HG03439 (cell line): ENCODE data around the gene ZMAT2.
"Not testable (repeated sequence)": the region's sequence is repeated elsewhere in the genome, so short reads cannot be mapped to it uniquely, and the experiment has no call there.

ENCODE experiments used
- ATAC-seq: cut with Tn5 transposase; IDR thresholded peaks from one replicate; pipeline ENCODE4 v1.9.1; 2021; ENCODE audit warnings: mild to moderate bottlenecking, moderate library complexity; ENCODE audit not compliant: unreplicated experiment

Gene ZMAT2, protein sequence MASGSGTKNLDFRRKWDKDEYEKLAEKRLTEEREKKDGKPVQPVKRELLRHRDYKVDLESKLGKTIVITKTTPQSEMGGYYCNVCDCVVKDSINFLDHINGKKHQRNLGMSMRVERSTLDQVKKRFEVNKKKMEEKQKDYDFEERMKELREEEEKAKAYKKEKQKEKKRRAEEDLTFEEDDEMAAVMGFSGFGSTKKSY

DNA sequence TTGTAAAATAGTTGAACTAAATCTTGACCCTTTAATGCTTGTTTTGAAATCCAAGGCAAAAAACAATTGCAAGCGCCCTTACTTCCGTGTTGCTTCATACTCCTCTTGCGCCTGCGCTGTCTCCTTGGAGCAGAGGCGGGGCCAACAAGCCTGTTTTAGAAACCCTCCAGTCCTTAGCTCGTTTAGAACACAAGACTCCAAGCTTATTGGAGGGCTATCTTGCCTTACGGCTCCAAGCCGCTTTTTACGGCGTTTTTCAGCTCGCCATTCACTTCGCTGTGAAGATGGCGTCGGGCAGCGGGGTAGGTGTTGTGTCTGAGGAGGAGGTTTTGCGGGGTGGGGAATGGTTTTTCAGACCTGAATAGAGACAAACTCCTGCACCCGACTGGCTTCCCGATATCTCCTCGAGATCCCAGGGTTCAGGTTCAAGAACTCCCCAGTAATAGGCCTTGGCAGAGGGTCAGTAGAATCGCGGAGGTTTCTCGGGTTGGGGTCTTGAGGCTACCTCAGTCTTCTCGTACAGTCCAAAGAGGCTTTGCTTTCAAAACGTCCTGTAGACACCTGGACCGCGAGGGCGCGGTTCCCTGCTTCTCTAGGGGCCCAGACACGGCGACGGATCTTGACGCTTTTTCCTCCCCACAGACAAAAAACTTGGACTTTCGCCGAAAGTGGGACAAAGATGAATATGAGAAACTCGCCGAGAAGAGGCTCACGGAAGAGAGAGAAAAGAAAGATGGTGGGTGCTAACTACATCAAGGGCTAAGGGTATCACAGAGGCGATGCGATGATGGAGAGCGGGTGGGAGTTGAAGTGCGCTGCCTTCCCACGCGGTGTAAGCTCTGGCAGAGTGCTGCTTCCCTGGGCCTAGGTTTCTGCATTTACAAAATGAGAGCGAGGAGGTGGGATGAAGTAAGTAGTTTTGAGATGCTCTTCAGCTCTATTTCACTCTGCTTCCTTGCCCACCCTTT, at the start of gene ZMAT2:
Gene ZMAT2 (plus strand): TSS at position 271 of the 968 bp plus-strand sequence. CDS start 14 bp downstream, at position 285.
- ATAC-seq, result peak; percentile 92

DNA sequence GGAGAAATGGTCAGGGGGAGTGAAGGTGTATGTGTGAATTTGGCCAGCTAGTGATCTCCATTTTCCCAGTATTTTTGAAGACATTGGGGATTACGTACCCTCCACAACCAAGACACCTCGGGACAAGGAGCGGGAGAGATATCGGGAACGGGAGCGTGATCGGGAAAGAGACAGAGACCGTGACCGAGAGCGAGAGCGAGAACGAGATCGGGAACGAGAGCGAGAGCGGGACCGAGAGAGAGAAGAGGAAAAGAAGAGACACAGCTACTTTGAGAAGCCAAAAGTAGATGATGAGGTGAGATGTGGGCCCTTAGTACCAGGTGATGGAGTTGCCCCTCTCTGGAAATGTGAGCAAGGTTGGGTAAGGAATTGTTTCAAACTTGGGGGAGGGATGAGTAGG, 41.4 kb upstream of the ZMAT2 start:
- ATAC-seq, result no peak

DNA sequence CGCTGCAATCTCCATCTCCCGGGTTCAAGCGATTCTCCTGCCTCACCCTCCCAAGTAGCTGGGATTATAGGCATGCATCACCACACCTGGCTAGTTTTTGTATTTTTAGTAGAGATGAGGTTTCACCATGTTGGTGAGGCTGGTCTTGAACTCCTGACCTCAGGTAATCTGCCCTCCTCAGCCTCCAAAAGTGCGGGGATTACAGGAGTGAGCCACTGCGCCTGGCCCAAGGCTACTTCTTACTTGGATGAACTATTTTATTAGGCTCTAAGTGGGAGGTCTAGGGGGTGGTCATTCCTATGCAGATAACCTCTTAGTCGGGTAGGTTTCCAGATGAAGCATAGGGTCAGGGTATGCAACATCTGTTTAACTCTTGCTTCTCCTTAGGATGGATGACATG, 39.9 kb upstream of the ZMAT2 start:
- not testable (repeated sequence) for ATAC-seq

DNA sequence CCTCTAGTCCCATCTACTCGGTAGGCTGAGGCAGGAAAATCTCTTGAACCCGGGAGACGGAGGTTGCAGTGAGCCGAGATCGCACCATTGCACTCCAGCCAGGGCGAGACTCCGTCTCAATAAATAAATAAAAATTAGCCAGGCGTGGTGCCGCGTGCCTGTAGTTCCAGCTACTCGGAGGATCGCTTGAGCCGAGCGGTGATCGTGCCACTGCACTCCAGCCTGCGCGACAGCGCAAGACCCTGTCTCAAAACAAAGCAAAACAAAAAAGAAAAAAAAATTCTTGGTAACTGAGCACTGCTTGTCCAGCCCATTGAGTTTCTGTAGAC, 36.3 kb upstream of the ZMAT2 start:
- no peak for ATAC-seq

DNA sequence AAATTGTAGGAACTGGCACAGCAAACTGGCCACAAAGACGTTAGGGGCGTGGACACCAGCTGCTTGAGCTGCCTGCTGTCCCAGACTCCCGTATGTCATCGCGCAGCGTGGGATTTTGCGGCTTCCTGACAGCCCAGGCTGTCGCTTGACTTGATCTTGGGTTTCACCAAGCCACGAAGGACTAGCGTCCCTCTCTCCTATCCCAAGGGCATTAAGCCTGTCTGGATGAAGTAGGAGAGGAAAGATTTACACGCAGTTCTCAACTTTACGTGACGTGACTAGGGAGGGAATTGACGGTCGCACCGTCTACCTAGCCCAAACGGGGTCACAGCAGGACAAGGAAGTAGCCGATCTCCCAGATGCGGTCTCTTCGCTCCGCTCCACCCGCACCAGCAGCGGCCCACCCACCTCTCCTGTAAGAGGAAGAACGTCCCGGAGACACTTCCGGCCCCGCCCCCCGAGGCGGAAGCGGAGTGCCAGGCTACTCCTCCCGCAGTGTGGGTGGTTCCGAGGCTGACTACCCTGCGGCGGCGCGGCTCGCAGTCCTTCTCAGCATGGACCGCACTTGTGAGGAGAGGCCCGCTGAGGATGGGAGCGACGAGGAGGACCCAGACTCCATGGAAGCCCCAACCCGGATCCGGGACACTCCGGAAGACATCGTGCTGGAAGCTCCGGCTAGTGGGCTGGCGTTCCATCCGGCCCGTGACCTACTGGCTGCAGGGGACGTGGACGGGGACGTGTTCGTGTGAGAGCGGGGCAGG, 35.7 kb upstream of the ZMAT2 start, which contains the start of gene WDR55:
Gene WDR55 (plus strand): TSS at position 546 of the 761 bp plus-strand sequence. CDS start 9 bp downstream, at position 555.
- ATAC-seq, result peak; percentile 96

DNA sequence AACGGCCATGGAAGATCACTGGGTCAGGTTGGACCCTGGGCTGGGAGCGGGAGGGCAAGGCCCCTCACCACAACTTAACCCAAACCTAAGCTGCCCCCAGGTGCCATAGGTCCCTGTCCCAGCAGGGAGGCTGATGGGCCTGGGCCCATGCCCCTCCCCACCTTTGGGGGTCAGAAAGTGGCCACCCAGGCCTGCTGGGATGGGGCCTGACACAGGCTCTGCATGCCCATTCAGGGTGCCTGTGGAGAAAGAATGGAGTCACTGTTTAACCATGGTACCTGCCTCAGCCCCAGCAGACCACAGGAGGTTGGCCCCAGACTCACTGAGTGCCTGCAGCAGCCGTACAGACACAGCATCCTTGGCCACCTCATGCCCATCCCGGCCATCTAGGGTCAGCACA, 29.2 kb upstream of the ZMAT2 start:
- not testable (repeated sequence) for ATAC-seq

DNA sequence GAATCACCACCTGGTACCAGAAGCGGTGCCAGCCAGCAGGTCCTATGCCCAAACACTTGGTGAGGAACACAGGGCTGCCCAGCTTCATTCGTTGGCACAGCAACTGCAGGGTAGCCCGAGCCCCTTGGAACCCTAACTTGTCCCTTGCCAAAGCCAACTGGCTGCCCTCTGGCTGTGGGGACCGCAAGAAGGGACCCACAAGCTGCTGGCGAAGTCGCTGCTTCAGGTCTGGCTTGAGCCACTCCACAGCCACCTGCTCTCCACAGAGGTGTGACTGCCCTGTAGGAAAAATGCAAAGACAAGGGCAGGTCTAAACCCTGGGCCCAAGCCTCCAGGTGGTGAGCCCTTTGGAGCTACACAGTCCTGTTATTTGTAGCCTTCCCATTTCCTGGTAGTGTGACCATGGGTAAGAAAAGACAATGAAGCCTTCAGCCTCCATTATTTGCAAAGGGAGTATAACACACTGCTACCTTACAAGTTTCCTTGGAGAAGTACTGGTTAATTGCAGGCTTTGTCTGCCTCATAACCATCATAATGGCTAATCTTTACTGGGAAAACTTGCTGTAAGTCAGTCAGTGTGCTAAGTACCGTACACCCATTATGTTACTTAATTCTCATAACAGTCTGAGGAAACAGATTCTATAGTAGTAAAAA, 28.6 kb upstream of the ZMAT2 start:
- no peak for ATAC-seq

DNA sequence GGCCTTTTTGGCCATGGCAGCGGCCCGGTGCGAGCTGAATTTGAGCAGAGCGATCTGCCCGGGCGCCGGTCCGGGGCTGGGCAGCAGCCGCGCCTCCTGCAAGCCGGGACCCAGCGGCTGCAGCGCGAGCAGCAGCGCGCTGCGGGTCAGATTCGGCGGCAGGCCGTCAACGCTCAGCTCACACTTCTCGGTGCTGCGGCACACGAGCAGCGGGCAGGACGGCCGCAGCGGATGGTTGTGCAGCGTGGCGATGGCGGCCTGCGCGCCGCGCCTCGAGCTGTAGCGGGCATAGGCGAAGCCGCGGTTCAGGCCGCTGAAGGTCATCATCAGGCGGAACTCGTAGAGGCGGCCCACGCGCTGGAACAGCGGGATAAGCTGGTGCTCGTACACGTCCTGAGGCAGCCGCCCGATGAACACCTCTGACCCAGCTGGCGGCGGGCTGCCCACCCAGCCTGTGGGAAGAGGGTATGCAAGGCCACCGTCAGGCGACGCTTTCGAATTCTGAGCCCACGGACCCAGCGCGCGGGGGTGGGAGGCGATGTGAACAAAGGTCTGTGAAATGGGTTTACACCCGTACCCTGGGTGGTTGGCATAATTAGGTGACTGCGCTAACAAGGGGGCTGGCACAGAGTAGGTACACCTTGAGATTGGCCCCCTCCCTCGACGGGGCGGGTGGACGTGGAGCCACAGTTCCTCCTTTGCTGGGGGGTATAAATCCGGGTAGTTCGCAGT, 27.6 kb upstream of the ZMAT2 start:
- no peak for ATAC-seq

DNA sequence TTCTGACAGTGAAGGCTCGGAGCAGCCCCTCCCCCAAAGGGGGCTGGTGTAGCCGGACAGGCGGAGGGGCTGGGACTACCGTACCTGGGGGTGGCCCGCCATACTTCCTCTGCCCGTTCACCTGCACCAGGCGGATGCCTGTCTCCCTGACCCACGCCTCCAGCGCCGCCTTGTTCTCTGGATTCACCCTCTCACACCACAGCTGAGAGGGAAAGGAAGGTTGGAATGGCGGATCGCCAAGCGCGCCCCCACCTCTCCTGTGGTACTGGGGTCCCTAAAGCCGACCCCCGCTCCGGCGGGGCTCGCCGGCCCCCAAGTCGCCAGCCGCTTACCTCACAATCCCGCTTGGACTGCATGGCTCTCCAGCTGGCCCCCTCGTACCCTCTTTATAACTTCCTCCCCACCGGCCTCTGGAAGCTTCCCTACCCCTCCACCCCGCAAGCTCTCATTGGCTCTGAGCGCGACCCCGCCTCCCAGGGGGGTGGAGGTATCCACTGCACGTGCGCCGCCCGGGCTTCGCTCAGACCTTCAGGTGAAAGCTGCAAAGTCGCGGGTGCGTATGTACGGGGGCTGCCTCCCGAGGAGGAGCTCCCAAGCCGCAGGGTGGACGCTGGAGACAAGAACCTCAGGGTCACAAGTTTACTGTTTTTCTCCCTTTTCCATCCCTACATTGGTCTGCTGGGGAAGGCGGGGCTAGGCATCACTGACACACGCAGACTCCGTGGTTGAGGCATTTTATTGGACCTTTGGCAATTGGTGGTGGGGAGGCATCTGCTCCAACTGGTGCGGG, 26.9 kb upstream of the ZMAT2 start, which contains the start of gene DND1:
Gene DND1 (minus strand): TSS at position 390 of the 790 bp plus-strand sequence. CDS start 34 bp downstream, at position 356.
- ATAC-seq, result no peak

DNA sequence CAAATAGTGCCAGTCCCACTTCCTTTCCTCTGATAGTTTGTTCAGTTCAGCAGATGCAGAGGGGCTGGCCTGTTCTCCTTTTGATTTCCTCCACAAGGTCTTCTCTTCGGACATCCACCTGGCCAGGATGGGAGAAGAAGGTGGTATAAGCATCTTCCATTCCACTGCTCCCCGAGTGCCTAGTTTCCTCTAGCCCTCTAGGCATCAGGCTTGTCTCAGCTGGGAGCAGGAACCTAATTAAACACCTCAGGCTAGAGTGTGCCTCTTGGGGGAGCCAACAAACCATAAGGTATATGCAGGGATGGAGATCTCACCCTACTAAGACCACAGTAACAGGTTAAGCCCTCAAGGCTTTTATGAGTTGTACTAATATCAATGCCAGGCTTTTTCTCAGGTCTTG, 26.0 kb upstream of the ZMAT2 start:
- no peak for ATAC-seq

DNA sequence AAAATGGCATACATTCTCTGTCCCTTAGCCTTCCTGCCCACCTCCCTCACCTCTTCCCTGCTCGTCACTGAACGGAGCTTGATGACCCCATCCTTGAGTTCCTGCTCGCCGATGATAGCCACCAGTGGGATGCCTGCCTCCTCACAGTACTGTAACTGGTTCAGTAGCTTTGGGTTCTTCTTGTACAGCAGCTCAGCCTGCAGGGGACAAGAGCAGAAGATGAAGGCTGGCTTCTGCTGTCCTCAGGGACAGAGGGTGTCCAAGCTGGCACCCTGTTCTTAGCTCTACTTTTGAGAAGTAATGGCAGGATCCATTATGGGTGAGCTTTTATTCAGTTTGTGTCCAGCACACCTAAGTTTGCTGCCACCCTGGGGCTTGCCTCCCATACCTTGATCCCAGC, 25.6 kb upstream of the ZMAT2 start:
- ATAC-seq, result no peak

DNA sequence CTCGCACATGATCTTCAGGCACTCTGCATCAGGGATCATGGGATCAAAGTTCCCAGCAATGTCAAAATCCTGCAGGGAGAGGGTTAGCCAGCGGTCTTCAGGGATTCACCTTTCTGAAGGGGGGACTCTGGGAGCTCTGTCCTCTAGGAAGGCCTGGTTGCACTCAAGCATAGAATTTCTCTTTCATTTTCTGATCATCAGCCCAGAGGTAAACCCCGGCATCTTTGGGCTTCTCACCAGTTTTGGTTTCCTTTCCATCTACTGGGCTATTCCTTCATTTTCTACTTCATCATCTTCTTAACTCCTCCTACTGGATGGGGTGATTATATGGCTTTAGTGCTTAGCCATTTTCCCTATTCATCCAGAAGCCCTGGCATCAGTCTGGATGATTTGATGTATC, 22.3 kb upstream of the ZMAT2 start:
- no peak for ATAC-seq

DNA sequence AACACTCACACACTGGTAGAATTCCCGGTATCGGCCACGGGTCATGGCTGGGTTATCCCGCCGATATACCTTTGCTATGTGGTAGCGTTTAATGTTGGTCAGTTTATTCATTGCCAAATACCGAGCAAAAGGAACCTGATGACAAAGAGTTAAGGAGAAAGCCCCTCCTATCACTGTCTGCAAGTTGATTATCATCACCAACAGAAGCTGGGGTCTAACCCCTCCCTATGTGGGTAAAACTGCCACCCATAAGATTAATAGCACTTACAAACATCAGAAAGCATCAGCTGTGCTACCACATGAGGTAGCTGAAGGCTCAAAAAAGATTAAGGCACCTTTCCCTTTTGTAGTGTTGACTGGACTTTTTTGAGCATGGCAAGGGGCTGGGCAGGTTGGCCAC, 21.3 kb upstream of the ZMAT2 start:
- ATAC-seq, result no peak

DNA sequence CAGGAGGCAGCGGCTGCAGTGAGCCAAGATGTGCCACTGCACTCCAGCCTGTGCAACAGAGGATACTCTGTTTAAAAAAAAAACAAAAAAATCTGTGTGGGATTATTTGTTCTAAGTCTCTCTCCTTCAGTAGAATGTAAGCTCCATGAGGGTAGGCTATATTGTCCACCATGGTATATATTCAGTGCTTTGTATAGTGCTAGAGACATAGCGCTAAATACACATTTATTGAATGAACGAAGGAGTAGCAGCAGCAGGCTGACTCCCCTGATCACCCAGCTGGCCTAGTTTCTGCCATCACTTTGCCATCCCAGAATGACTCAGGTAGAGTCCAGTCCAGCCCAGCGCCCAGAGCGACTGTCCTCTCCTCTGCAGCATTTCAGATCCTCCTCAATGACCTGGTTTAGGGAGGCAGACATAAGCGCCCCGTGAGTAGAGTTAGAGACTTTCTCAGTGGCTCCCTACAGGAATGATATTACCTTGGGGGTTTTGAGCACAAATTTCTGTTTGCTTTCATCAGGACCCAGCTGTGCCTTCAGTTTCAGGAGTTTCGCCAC, 9.8 kb upstream of the ZMAT2 start:
- ATAC-seq, result peak; percentile 1

DNA sequence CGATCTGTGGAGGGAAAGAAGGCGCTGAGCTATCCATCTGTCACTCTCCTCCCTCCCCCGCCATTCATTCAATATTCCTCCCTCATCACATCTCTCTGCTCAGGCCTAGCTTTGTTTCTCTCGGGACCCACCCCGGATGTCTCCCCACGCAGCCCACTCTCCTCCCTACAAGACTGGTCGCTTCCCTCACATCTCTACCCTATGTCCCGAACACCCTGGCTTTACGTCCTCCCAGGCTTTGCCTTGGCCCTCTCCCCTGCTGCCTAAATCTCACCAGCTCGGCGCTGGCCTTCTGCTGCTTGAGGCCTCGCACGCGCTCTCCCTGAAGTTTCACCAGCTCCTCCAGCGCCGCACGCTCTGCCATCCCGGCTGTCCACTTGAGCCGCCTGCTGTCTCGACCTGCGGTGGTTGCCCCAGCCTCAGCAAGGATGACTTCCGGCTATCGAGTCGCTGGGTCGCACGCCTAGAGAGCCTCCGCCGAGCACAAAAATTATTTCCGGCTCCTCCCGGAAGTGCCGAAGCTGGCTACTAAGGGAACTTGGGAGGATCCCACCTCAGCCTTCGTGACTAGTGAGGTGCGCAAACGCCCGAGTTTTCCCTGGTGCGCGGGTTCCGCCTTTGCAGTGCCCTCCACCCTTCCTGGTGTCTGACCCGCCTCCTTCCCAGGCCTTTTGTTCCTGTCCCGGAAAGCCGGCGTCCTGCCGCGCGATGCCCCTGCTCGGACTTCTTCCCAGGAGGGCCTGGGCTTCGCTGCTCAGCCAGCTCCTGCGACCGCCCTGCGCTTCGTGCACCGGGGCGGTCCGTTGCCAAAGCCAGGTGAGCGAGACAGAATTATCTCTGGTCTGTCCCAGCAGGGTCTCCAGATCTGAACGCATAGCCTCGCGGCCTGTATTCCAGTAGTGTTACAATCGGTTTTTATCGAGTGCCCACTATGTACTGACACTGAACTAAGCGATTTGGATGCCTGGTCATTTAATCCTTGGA, 9.0 kb upstream of the ZMAT2 start, which contains the start of the genes HARS1 and HARS2:
Gene HARS1 (minus strand): TSS at position 430 of the 984 bp plus-strand sequence. CDS start 66 bp downstream, at position 364.
Gene HARS2 (plus strand): TSS at position 515 of the 984 bp plus-strand sequence. CDS start 194 bp downstream, at position 709.
- peak; percentile 97 for ATAC-seq

DNA sequence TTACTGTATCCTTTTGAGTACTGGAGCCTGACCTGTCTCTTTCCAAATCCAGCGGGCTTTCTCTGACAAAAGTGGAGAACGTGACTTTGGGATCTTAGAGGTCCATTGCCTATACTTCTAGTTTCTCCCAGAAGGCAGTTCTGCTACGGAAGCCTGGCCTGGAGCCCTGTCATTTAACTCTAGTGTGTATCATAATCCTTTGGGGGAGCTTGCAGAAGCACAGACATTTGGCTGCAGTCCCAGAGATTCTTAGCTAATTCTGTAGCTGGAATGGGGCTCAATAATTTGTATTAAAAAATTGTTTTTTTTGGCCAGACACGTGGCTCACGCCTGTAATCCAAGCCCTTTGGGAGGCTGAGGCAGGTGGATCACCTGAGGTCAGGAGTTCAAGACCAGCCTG, 6.0 kb upstream of the ZMAT2 start:
- ATAC-seq, result no peak

DNA sequence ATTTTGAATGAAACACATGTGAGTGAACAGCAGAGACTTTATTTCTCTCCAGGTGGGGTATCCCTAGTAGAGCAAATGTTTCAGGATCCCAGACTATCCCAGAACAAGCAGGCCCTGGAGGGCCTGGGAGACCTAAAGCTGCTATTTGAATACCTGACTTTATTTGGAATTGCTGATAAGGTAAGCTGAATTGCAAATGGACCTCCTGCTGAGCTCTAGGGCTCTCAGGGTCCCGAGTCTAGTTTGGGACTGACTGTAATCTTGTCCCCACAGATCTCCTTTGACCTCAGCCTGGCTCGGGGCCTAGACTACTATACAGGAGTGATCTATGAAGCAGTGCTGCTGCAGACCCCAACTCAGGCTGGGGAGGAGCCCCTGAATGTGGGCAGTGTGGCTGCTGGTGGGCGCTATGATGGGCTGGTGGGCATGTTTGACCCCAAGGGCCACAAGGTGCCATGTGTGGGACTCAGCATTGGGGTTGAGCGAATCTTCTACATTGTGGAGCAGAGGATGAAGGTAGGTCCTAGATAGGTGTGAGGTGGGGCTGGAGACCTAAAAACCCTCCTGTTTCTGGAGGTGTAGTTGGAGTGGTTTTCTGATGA, 3.3 kb upstream of the ZMAT2 start:
- ATAC-seq, result no peak
